Measurements from ENCODE around the gene USB1.

USB1 gene

DNA sequence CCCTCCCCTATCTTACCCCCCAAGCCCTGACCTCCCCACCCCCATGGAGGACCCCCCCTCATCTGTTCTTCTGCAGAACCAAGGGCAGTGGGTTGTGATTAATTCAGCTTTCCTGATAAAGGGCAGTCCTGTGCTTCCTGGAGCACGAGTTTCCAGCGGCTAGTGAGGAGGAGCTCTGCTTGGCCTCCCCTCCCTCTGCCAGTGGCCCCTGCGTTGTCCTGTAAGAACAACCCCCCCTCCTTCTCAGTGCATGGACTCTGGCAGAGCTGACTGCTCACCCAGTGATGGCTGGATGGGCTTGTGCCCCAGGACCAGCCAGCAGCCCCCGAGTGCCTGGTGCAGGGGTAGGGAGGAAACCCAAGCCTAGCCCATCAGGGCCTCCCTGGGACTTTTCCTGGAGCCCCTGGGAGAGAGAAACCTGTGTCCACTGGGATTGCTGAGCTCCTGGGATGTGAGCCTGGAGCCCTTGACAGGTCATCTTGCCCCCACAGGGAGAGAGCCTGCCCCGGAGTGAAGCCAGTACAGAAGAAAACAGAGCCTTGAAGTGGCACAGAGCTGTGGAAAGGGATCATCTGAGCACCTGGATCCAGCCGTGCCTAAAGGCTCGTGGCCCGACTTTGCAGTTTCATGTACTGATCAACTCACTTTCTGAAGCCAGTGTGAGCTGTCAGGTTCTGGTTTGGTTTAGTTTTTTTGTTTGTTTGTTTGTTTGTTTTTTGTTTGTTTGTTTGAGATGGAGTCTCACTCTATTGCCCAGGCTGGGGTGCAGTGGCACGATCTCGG lies 50.8 kb downstream of the USB1 start:
- DNase-seq: no peak

DNA sequence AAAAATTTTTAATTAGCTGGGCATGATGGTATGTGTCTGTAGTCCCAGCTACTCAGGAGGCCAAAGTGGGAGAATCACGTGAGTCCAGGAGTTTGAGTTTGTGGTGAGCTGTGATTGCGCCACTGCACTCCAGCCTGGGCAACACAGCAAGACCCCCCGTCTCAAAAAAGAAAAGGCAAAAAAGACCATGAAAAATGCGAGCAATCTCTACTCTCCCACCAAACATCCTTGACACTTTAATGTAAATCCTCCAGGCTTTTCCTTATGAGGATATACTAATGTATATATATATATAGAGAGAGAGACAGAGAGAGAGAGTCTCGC lies 52.4 kb downstream of the USB1 start:
- DNase-seq: no peak

DNA sequence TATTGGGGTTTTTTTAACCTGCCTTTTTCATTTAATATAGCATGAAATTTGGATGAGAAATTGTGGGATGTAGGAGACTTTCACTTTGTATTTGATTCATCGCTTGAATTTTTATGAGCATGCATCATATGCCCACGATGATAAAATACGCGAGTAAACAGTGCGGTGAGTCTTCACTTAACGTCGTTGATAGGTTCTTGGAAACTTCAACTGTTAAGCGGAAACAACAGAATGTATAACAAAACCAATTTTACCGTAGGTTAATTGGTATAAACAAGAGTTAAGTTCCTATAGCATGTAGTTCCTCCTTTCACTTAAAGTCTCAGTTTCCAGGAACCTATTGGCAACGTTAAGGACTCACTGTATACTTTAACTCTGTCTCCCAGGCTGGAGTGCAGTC lies 53.1 kb downstream of the USB1 start:
- DNase-seq: no peak

DNA sequence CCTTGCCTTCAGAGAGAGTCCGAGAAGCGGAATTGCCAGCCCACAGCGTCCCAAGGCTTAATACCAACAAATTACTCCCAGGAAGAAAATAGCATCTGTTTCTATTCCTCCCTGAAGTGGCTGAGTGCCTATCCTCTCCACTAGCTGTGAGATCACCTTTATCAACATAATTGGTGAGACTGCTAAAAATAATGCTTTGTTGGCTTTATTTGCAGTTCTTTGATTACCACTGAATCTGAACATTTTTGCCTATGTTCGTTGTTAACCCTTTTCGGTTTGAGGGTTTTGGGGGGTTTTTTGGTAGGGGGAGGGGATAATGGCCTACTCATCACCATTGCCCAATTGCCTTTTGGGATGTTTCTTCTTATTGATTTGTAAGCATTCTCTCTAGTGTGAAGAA lies 55.4 kb downstream of the USB1 start:
- DNase-seq: no peak

DNA sequence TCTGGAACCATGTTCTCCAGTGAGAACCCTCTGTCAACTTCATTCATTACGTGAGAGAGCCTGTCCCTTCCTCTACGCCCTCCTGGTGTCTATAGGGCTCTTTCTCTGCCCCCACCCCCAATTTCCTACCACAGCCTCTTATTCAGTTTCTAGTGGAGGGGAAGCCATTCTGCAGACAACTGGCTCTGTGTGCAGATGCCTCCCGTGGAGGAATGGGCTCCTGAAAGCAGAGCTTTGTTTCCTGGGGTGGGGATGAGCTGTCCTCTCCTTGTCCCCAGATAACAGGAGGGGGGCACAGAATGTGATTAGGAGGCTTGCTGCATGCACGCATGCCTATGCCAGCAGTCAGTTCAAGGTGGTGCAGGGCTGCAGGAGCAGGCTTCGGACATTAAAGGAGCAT lies 55.9 kb downstream of the USB1 start:
- no peak for DNase-seq

DNA sequence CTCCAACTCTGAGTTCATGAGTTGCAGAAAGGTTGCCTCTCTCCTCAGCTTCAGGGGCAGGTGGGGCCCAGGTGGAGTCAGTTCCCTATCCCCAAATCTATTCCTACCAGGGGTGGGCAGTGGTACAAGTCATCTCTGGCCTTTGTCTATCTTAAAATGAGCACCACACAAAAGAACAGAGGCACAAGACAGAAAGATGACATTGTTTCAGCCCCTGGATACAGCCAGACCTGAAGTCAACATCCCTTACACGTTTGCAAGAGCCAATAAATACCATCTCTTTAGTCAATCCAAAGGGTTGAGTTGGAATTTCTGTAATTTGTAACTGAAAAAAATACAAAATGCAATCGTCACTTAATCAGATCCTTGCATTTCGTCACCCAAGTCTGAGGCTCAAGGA lies 56.6 kb downstream of the USB1 start:
- DNase-seq: no peak

DNA sequence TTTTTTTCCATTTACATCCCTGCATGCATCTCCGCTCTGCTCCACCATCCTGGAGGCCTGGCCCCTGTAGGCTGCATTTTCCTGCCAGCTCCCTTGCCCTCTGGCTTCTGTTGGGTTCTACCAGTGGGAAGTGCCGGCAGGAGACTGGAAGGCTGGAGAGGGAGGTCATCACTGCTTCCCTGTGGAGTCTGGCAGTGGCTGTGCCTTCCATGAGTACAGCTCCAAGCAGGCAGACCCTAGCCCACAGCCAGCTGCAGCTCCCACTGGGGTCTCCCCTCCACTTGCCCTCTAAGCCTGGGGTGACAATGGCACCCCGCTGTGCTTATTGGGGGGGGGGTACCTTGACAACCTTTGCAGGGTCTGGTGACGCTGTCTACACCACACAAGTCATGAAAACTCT lies 61.6 kb downstream of the USB1 start:
- no peak for DNase-seq

DNA sequence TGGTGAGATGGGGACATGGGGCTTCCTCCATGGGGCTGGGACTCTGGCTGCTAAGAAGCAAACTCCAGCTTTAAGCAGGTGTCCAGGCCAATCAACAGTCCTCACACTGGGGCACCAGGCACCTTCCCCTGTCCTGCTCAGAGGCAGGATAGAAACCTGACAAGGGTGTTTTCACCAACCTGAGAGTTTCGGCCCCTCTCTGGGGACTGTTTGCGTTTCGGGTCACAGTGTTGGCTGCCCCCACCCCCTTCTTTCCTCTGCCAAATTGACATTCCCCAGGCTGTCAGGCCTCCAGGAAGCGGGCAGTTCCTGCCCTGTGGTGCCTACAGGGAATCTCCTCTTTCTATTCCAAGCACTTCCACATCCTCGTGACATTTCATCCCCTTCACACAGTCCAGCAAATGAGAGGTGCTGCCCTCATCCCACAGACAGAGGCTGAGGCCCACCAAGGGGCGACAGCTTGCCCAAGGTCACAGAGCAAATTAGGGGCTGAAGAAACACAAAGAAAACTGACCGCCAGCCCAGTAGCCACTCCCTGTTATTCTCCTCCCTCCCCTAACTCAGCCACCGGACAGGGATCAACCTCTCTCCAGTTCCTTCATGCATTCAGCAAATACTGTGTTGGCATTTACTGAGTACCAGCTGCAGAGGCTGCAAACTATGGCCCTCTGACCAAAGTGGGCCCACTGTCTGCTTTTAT lies 62.3 kb downstream of the USB1 start:
- DNase-seq: peak; percentile 43

DNA sequence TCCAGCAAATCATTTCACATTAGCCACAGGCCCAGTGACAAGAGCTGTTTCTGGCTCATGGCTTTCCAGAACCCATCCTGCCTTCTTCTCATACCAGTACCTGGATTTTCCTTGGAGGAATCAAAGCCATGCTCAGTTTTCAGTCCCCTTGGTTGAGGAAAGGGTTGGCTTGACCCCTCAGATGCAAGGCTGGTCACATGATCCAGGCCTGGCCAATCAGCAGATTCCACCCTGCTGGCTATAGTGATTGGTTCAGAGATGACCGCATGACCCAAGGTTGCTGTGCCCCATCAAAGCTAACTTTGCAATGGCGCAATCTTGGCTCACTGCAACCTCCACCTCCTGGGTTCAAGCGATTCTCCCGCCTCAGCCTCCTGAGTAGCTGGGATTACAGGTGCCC lies 69.4 kb downstream of the USB1 start:
- no peak for DNase-seq

Data from eye (tissue), 1 donor.